ENCODE measurements around the gene NXN. TPM values are rescaled to one million over a fixed set of nuclear protein-coding genes. Genes with fewer than 3 reads are reported as not detected.
"Not testable (repeated sequence)": the region's sequence is repeated elsewhere in the genome, so short reads cannot be mapped to it uniquely, and the experiment has no call there.

The NXN gene
- total RNA-seq, 3 donors from 2014 or later: 0.18 to 0.49 (median 0.18) TPM

DNA sequence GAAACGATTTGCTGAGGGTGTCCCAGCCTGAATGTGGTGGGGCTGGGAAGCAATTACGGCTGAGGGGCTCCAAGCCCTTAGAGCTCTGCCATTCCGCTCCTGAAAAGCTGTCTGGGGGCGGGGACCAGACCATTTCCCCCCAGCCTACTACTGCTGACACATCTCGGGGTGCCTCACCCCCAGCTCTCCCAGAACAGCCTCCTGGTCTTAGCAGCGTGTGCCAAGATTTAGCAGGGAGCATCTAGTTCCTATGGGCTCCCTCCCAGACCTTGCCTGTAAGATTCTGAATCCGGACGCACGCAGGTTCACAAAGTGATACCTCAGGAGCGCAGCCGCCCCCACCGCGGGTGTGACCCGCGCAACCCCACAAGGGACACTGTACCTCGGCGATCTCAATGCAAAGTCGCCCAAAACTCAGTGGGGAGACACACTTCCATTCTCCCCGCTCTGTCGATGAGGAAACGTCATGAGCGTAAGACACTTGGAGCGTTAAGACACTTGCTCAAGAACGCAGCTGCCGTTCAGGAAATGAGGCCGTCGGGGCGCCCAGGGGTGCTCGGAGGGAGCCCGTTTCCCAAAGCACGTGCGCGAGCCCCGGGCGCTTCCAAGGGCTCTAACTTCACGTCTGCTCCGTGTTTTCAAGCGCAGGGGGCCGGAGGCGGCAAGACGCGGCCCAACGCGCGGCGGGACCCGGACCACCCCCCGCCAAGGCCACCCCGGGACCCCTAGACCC lies 228.1 kb downstream of the NXN start:
- DNase-seq (peak; percentile 47), ATAC-seq (peak; percentile 51 to 60)
- Mint-ChIP-seq H3K4me1 (ENCODE audit: low read depth) (peaks cover 40% of the 10 kb centered on the region), H3K4me3 (peak overlapping the region; percentile 98), H3K36me3 (ENCODE audit: insufficient read depth) (peaks cover 18% of the 10 kb centered on the region), H3K27me3 (ENCODE audit: low read depth) (no peaks in the 10 kb centered on the region), H3K9me3 (no peaks in the 10 kb centered on the region)

DNA sequence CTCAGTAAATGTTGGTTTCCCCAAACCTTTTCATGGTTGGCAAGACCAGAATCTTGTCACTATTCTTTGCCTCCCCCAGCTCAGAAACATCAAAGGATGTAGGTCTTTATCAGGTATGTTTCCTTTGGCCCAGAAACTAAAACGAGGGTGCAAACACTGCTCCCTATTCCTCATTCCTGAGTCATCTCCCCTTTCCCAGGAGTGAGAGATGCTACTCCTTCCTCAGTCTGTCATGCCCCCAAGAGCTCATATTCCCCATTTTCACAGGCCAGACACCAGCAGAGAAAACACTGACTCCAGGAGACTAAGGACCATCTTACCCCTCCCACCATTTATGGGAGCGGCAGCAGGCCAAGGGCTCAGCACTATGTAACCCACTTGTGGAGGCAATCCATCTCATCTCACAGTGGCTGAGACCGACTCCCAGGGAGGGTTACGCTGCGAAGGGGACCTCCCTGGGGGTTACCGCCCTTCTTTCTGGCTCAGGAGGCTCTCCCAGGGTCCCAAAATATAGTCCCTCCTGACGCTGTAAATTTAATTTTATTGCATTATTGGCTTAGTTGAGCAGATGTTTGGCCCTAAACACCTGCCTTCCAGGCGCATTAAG lies 229.0 kb downstream of the NXN start:
- Mint-ChIP-seq H3K27me3 (ENCODE audit: low read depth) (no peaks in the 10 kb centered on the region), H3K36me3 (ENCODE audit: insufficient read depth) (peaks cover 24% of the 10 kb centered on the region), H3K9me3 (no peaks in the 10 kb centered on the region), H3K4me3 (peak overlapping the region; percentile 98), H3K4me1 (ENCODE audit: low read depth) (peaks cover 40% of the 10 kb centered on the region)
- no peak for DNase-seq
- no peak for ATAC-seq

DNA sequence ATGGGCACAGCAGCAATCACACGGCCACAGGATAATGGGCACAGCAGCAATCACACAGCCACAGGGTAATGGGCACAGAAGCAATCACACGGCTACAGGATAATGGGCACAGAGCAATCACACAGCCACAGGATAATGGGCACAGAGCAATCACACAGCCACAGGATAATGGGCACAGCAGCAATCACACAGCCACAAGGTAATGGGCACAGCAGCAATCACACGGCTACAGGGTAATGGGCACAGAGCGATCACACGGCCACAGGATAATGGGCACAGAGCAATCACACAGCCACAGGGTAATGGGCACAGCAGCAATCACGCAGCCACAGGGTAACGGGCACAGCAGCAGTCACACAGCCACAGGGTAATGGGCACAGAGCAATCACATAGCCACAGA lies 230.2 kb downstream of the NXN start:
- H3K4me3 Mint-ChIP-seq: peak overlapping the region; percentile 98
- H3K36me3 Mint-ChIP-seq (ENCODE audit: insufficient read depth): peaks cover 26% of the 10 kb centered on the region
- H3K9me3 Mint-ChIP-seq; DNase-seq; ATAC-seq; H3K27me3 Mint-ChIP-seq (ENCODE audit: low read depth): not testable (repeated sequence)
- peaks cover 40% of the 10 kb centered on the region for H3K4me1 Mint-ChIP-seq (ENCODE audit: low read depth)

Other genes with a start within 250 kb of the NXN start
- gene TLCD3A, start 247.2 kb downstream of the NXN start, total RNA-seq: 10 to 100 TPM in 1 of 3 donors, 1 to 10 TPM in 2; 7.0 to 11.5 (median 7.6) TPM
- 10 to 100 TPM; 71.6 to 86.8 (median 79.5) TPM for gene GEMIN4, start 227.5 kb downstream of the NXN start, total RNA-seq
- 10 to 100 TPM; 63.7 to 71.9 (median 69.7) TPM for gene GLOD4, start 197.5 kb downstream of the NXN start, total RNA-seq
- 10 to 100 TPM; 42.3 to 46.9 (median 44.4) TPM for gene MRM3, start 197.4 kb downstream of the NXN start, total RNA-seq
- gene TIMM22, start 17.4 kb upstream of the NXN start, total RNA-seq: 10 to 100 TPM; 21.6 to 22.5 (median 22.1) TPM
- gene ABR, start 200.2 kb upstream of the NXN start, total RNA-seq: 10 to 100 TPM; 41.0 to 44.7 (median 43.3) TPM

Data from activated T-cell treated with anti-CD3 and anti-CD28 coated beads, Interleukin-2, amount 50 U/mL, for 4 hours (primary cell).